T47D (cell line): ENCODE measurements around the gene BAG1.

Source experiments
- DNase-seq, 2 experiments: peaks; one replicate each; pipeline versions ENCODE4 v3.0.0 to v3.0.0-alpha.2; 2011 to 2012; ENCODE audit warnings: low read depth in 1 of 2, low spot score in 1 of 2
- JUND ChIP-seq: IDR thresholded peaks from 2 replicates; pipeline ENCODE4 v1.6.1; 2012; ENCODE audit warnings: low read depth
- in situ Hi-C: cut with HindIII; loops from 2 replicates; pipeline ENCODE4 v1.10.0; 2016; ENCODE audit warnings: low sequenced_read_pairs, low pct_unique_long_range_greater_than_20kb

BAG1 gene

DNA sequence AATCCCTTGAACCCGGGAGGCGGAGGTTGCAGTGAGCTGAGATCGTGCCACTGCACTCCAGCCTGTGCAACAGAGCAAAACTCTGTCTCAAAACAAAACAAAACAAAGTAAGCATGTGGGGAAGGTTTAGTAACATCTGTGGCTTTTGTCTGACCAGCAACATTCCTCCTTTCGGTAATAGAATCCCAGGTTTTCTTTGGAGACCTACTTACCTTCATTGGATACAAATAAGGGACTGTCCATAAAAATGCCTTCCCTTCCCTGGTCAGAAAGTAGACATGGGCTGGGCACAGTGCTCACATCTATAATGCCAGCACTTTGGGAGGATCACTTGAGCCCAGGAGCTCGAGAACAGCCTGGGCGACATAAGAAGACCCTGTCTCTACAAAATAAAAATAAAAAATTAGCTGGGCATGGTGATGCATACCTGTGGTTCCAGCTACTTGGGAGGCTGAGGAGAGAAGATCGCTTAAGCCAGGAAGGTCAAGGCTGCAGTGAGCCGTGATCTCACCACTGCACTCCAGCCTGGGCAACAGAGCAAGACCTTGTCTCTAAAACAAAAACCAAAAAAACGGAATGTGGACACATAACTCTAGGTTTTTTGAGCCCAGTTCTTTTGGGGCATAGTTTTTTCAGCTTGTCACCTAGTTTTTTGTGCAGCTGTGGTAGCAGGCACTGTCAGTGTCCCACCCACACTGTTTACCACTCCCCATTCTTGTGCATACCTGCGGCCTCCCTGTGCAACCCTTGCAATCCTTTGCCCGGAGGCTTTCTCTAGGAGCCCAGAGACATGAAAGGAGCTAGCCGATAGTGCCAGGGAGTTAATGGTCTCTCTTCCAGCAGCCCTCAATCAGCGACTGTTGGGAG lies 33.5 kb downstream of the BAG1 start:
- in situ Hi-C loops: no loop called here
- no peak for DNase-seq
- TF ChIP-seq JUND: no peak

DNA sequence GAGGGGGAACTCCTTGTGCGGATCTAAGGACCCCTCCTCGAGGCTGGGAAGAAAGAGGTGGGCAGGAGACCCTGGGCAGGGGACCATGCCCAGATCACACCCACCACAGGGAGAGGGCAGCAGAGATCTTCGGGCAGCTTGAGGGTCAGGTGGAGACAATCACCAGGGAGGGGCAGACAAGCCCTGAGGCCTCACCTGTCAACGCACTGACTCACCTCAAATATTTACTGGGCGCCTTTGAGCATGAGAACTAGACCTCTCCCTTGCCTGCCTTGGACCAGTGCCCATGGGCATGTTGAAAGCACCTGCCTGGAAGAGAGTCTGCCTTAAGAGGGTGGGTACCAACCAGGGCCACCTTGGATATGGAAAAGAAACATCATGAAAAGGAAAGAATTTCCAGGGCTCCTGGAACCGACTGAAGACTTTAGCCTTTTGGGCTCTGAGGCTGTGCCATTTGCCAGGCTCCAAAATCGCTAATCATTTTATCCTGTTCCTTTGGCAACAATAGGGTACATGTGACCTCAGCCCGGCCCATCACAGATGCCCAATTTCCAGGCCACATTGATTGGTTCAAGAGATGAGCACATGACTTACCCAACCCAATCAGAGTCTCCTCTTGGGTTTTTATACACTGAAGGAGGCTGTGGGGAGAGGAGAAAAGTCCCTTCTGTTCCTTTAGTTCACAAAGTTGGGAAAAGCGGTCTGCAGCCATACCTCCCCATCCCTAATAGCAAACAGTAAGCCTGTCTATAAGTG lies 35.0 kb downstream of the BAG1 start:
- DNase-seq: peak; percentile 21 to 98
- peak; percentile 85 for TF ChIP-seq JUND
- in situ Hi-C loops: loop anchor here (10.0 kb wide), 1 partner anchor 155 kb away; the partner anchor contains the start of gene SMU1

DNA sequence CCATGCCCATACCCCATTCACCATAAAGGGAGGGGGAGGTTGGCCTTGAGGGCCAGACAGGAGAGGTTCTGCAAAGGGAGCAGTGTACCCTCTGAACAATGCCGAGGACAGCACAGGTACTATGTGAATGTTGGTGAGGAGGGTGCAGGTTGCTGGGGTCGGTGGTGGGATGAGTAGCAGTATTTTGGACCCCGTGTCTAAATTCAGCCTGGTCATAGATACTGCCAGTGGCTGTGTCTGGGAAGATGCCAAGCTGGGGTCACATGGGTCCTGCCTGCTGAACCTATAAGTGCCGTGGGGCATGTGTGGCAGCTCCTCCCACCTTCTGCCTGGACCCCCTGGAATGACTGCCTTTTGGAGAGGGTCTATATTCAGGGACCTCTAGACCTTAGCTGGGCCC lies 35.9 kb downstream of the BAG1 start:
- in situ Hi-C loops: loop anchor here (10.0 kb wide), 1 partner anchor 154 kb away; the partner anchor contains the start of gene SMU1
- no peak for TF ChIP-seq JUND
- no peak for DNase-seq

DNA sequence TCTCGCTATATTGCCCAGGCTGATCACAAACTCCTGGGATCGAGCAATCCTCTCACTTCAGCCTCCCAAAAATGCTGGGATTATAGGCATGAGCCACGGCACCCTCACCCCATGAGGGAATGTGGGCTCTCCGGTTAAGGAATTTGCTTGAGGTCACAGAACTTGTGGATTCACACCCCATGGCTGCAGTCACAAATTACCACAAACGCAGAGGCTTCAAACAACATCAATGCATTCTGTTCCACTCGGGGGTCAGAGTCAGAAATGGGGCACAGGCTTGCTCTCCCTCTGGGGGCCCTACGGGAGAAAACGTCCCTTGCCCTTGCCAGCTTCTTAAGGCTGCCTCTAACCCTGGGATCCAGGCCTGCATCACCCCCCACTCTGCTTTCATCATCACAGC lies 36.8 kb downstream of the BAG1 start:
- in situ Hi-C loops: loop anchor here (10.0 kb wide), 1 partner anchor 153 kb away; the partner anchor contains the start of gene SMU1
- peak in 1 of 2 experiments; percentile 80 for DNase-seq
- no peak for TF ChIP-seq JUND

DNA sequence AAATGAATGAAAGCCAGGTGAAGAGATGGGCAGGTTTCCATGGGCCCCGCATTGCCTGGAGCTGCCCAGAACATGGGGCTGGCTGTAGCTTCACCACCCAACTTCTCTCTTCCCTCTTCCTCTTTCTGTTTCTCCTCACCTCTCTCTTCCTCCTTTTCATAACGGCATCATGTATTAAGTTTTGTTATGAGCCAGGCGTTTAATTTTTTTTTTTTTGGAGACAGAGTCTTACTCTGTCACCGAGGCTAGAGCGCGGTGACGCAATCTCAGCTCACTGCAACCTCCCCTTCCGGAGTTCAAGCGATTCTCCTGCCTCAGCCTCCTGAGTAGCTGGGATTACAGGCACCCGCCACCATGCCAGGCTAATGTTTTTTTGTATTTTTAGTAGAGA lies 37.5 kb downstream of the BAG1 start:
- in situ Hi-C loops: loop anchor here (10.0 kb wide), 1 partner anchor 152 kb away; the partner anchor contains the start of gene SMU1
- no peak for DNase-seq
- TF ChIP-seq JUND: no peak

DNA sequence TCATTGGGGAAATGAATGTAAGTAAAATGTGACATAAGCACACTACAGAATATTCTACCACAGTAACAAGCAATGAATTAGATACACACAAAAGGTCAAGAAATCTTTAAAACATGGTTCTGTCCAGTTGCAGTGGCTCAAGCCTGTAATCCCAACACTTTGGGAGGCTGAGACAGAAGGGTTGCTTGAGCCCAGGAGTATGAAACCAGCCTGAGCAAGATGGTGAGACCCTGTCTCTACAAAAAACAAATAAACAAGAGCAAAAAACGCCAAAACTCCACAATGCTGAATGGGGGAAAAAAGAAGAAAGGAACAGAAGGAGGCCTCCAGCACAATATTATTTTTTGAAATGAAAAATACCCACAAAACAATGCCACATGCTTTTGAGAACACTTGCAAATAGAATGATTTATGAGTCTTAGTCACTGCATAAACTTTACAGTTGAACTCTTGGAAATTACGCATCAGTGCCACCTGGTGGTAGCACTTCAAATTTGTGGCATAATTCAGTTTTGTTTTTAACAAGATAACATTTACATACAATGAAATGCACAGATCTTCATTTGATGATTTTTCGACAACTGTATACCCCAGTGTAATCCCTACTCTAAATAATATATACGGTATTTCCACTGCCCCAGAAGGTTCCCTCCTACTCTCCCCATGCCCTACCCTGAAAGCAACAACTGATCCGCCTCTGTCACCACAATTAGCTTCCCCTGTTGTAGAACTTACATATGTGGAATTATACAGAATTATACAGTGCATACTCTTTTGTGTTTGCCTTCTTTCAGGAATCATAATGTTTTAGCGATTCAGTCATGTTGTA lies 39.0 kb downstream of the BAG1 start:
- TF ChIP-seq JUND: no peak
- in situ Hi-C loops: loop anchor here (10.0 kb wide), 1 partner anchor 151 kb away; the partner anchor contains the start of gene SMU1
- DNase-seq: peak in 1 of 2 experiments; percentile 82

DNA sequence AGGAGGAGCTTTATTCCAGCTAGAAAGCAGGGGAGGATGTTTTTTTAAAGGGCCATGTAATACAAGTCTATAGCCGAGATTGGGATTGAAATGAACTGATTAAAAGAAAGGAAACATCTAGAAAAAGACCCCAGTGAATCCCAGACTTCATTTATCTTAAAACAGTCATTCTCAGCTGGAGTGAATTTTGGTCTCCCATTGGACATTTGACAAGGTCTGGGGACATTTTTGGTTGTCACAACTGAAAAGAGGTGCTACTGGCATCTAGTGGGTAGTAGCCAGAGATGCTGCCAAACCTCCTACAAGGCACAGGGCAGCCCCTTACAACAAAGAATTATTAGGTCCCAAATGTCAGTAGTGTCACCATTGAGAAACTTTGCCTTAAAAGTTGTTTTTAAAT lies 40.8 kb downstream of the BAG1 start:
- TF ChIP-seq JUND: no peak
- peak in 1 of 2 experiments; percentile 67 for DNase-seq
- in situ Hi-C loops: loop anchor here (10.0 kb wide), 1 partner anchor 149 kb away; the partner anchor contains the start of gene SMU1

DNA sequence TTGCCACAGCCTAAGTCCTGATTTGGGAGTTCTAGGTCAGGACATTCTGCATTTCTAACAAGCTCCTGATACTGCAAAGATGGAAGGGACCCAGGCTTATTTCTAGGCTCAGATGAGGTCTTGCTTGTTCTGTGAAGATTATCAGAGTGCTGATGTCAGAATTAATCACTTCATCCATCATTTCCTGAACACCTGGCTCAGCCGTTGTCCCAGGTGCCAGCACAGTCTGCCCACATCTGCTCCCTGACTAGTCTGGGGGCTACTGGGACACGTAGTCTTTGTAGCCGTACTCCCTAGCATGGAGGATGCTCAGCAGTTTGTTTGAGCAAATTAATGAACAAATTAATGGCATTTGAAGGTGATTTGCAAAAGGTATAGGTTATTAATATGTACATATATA lies 42.5 kb downstream of the BAG1 start:
- in situ Hi-C loops: loop anchor here (10.0 kb wide), 1 partner anchor 147 kb away; the partner anchor contains the start of gene SMU1
- DNase-seq: peak in 1 of 2 experiments; percentile 79
- no peak for TF ChIP-seq JUND

DNA sequence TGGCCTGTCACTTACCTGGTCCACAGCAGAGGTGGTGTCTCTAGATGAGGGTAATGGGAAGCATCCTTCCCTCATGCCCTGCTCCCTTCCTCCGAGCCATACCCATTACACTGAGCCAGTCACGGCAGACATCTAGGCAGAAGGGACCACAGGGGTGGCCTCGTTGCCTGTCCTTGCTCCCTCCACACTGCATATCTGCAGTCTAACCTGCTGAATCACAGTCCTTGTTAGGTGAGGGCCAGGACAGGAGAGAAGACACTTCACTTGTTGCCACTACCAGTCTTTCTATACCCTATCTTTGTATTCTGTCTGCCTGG lies 43.0 kb downstream of the BAG1 start:
- DNase-seq: no peak
- in situ Hi-C loops: loop anchor here (10.0 kb wide), 1 partner anchor 147 kb away; the partner anchor contains the start of gene SMU1
- no peak for TF ChIP-seq JUND

DNA sequence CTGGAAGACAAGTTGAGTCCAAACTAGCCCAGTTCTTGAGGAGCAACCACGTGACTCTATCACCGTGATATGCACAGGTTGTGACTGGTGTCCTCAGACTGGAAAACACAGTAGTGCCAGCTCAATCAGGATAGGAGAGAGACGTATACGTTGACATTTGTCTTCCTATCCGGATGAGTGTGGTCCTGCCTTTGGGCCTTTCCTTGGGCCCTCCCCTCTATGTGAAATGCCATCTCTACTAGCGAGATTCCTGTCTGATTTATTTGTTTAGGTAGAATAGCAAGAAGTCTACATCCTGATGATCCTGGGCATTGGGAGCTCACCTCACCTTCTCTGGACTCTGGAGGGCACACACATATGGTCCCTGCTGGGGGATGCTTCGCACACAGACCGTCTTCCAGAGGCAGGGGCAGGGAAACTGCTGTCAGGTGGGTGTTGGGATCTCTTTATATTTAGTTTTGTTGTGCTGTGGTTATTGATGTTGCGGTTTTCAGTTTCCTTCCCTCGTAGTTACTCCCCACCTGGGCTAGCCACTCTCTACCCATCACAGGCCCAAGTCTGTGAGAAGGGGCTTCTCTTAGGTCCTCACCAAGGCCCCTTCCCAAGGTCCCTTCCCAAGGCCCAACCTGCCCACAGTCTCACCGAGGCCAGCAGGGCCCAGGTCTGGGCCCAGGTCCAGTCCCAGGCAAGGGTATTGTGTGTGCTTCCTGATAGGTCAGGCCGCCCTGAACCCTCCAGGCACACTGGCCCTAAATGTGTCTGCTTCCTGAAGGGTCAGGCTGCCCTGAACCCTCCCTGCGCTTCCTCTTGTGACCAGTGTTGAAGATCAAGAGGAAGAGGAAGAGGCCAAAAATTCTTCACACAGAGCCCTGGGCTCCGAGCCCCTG lies 43.6 kb downstream of the BAG1 start:
- peak in 1 of 2 experiments; percentile 98 for DNase-seq
- peak; percentile 86; the same call in 1 of the 2 replicates for TF ChIP-seq JUND
- in situ Hi-C loops: loop anchor here (10.0 kb wide), 1 partner anchor 146 kb away; the partner anchor contains the start of gene SMU1
